PC-3 (cell line): ENCODE data around the gene FAM117B. TPM values are rescaled to one million over a fixed set of nuclear protein-coding genes. Genes with fewer than 3 reads are reported as not detected.

ENCODE experiments used
- ATAC-seq: fragments of 200-7000 bp; cut with Tn5 transposase; 2 replicates; pipeline ENCODE4 v1.9.1; 2020; ENCODE audit warnings: mild to moderate bottlenecking, moderate library complexity
- BruUV-seq: library from RNA; stranded (reverse); fragments of 400-500 nt; replicated peaks from 2 replicates; lab custom pipeline; 2021; lab: Mats Ljungman, UMichigan
- CTCF ChIA-PET: fragments of 300-600 bp; sonication (Branson Sonifier 250); formaldehyde crosslinking; loops from one replicate; lab custom pipeline; 2022; ENCODE audit warnings: antibody characterized with exemption; lab: Charles Lee
- POLR2A ChIA-PET: fragments of 300-600 bp; sonication (Branson Sonifier 250); formaldehyde crosslinking; loops from one replicate; lab custom pipeline; 2022; ENCODE audit warnings: antibody characterized with exemption; ENCODE audit not compliant: unreplicated experiment; lab: Charles Lee
- DNase-seq: peaks from one replicate; pipeline ENCODE4 v3.0.0-alpha.2; 2015
- H2AFZ ChIP-seq: fragments of 300-600 bp; sonication (generic); 2 replicates; pipeline ENCODE4 v1.6.0; 2016; ENCODE audit warnings: antibody characterized with exemption, low read length
- H3F3A ChIP-seq: fragments of 300-600 bp; sonication (generic); one replicate; pipeline ENCODE4 v1.6.0; 2017; ENCODE audit warnings: antibody characterized with exemption, low read length, control low read depth, mild to moderate bottlenecking; ENCODE audit not compliant: unreplicated experiment
- H3K27ac ChIP-seq: fragments of 300-600 bp; sonication (generic); 2 replicates; pipeline ENCODE4 v1.5.1; 2016; ENCODE audit warnings: mild to moderate bottlenecking, low read length
- H3K27me3 ChIP-seq: fragments of 300-600 bp; sonication (generic); 2 replicates; pipeline ENCODE4 v1.6.1; 2016; ENCODE audit warnings: low read length, mixed read lengths
- H3K36me3 ChIP-seq: fragments of 300-600 bp; sonication (generic); 2 replicates; pipeline ENCODE4 v1.6.1; 2016; ENCODE audit warnings: low read depth, mixed run types, low read length, mixed read lengths
- H3K4me1 ChIP-seq: fragments of 300-600 bp; sonication (generic); 2 replicates; pipeline ENCODE4 v1.5.1; 2016; ENCODE audit warnings: low read length; ENCODE audit not compliant: insufficient read depth
- H3K4me2 ChIP-seq: fragments of 300-600 bp; sonication (generic); 2 replicates; pipeline ENCODE4 v1.6.0; 2016; ENCODE audit warnings: low read length
- H3K4me3 ChIP-seq: fragments of 300-600 bp; sonication (generic); 2 replicates; pipeline ENCODE4 v1.5.1; 2016; ENCODE audit warnings: mild to moderate bottlenecking, low read length, mixed read lengths
- H3K79me2 ChIP-seq: fragments of 300-600 bp; sonication (generic); 2 replicates; pipeline ENCODE4 v1.6.1; 2017; ENCODE audit warnings: low read length, mixed read lengths
- H3K9ac ChIP-seq: fragments of 300-600 bp; sonication (generic); 2 replicates; pipeline ENCODE4 v1.6.0; 2016; ENCODE audit warnings: mild to moderate bottlenecking, low read length
- H3K9me2 ChIP-seq: fragments of 300-600 bp; sonication (generic); replicated peaks from 2 replicates; pipeline ENCODE4 v1.6.1; 2016; ENCODE audit warnings: mixed run types, low read length, mixed read lengths
- H3K9me3 ChIP-seq: fragments of 300-600 bp; sonication (generic); 2 replicates; pipeline ENCODE4 v1.6.1; 2016; ENCODE audit warnings: low read length, mixed read lengths
- H4K20me1 ChIP-seq: fragments of 300-600 bp; sonication (generic); 2 replicates; pipeline ENCODE4 v1.6.1; 2016; ENCODE audit warnings: low read length, mixed read lengths
- EZH2 ChIP-seq: fragments of 300-600 bp; sonication (generic); IDR thresholded peaks from one replicate; pipeline ENCODE4 v1.6.1; 2017; ENCODE audit warnings: antibody characterized with exemption, mild to moderate bottlenecking, low read length; ENCODE audit not compliant: unreplicated experiment
- EZH2phosphoT487 ChIP-seq: fragments of 300-600 bp; sonication (generic); IDR thresholded peaks from 2 replicates; pipeline ENCODE4 v1.6.1; 2018; ENCODE audit warnings: mild to moderate bottlenecking, antibody characterized with exemption, low read length, borderline replicate concordance
- intact Hi-C: fragments of 100-400 bp; cut with micrococcal nuclease; formaldehyde crosslinking; loops from 2 replicates; pipeline ENCODE4 v1.9.0; 2023
- total RNA-seq: library from RNA; depleted of rRNA; stranded (reverse); fragments of >200 nt; gene quantifications from 2 replicates; pipeline ENCODE4 v1.2.3, GENCODE V29; 2014
- TF ChIP-seq, protein P1 (sequence below): fragments of 300-600 bp; sonication (generic); conservative IDR thresholded peaks from 2 replicates; pipeline ENCODE4 v1.5.1; 2017; ENCODE audit warnings: antibody characterized with exemption, low read depth, mild to moderate bottlenecking, low read length

Gene FAM117B
- total RNA-seq, 1 experiment from 2014 or later: 2.2 TPM

GRCh38 chr2:202754936-202755335 is 120.2 kb downstream of the FAM117B start:
- Histone ChIP-seq H3F3A (no peaks in the 10 kb centered on the region), H3K4me3 (no peak overlapping the region), H3K9ac (no peak overlapping the region), H3K4me1 (peaks cover 12% of the 10 kb centered on the region; the same call in 1 of the 2 replicates), H3K36me3 (no peaks in the 10 kb centered on the region), H3K9me2 (no peaks in the 10 kb centered on the region), H3K9me3 (no peaks in the 10 kb centered on the region), H2AFZ (no peak overlapping the region), H3K27ac (no peak overlapping the region), H3K27me3 (no peaks in the 10 kb centered on the region), H3K4me2 (no peak overlapping the region), H4K20me1 (no peaks in the 10 kb centered on the region), H3K79me2 (no peaks in the 10 kb centered on the region)
- CTCF ChIA-PET: no interaction called here
- ATAC-seq: peak; percentile 92
- peak; percentile 7 for DNase-seq
- TF ChIP-seq EZH2phosphoT487: no peak
- no peak for TF ChIP-seq EZH2
- TF ChIP-seq, protein P1, sequence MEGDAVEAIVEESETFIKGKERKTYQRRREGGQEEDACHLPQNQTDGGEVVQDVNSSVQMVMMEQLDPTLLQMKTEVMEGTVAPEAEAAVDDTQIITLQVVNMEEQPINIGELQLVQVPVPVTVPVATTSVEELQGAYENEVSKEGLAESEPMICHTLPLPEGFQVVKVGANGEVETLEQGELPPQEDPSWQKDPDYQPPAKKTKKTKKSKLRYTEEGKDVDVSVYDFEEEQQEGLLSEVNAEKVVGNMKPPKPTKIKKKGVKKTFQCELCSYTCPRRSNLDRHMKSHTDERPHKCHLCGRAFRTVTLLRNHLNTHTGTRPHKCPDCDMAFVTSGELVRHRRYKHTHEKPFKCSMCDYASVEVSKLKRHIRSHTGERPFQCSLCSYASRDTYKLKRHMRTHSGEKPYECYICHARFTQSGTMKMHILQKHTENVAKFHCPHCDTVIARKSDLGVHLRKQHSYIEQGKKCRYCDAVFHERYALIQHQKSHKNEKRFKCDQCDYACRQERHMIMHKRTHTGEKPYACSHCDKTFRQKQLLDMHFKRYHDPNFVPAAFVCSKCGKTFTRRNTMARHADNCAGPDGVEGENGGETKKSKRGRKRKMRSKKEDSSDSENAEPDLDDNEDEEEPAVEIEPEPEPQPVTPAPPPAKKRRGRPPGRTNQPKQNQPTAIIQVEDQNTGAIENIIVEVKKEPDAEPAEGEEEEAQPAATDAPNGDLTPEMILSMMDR: no peak
- intact Hi-C loops: loop anchor here (2.0 kb wide), 1 partner anchor 26 kb away; no protein-coding TSS in a partner anchor
- no TSS peak for BruUV-seq
- POLR2A ChIA-PET: no interaction called here

- TF ChIP-seq EZH2 (no peak), EZH2phosphoT487 (no peak)
- TF ChIP-seq, protein P1: no peak
- Histone ChIP-seq H2AFZ (no peak overlapping the region), H3K27ac (no peak overlapping the region), H3K27me3 (no peaks in the 10 kb centered on the region), H3K4me1 (peaks cover 12% of the 10 kb centered on the region; the same call in 1 of the 2 replicates), H3F3A (no peaks in the 10 kb centered on the region), H3K9me3 (no peaks in the 10 kb centered on the region), H3K79me2 (no peaks in the 10 kb centered on the region), H3K4me3 (no peak overlapping the region), H3K36me3 (no peaks in the 10 kb centered on the region), H4K20me1 (no peaks in the 10 kb centered on the region), H3K9ac (no peak overlapping the region), H3K4me2 (no peak overlapping the region), H3K9me2 (no peaks in the 10 kb centered on the region)
- CTCF ChIA-PET: no interaction called here
- DNase-seq (no peak), ATAC-seq (no peak)
- no TSS peak for BruUV-seq
- POLR2A ChIA-PET: no interaction called here
- intact Hi-C loops: no loop called here
Measured at GRCh38 chr2:202756598-202756997, 121.8 kb downstream of the FAM117B start.

GRCh38 chr2:202757339-202757738 is 122.6 kb downstream of the FAM117B start:
- H3K9me3 ChIP-seq: no peaks in the 10 kb centered on the region
- H3K4me2 ChIP-seq: no peak overlapping the region
- DNase-seq: no peak
- BruUV-seq: no TSS peak
- no peaks in the 10 kb centered on the region for H3F3A ChIP-seq
- no peaks in the 10 kb centered on the region for H3K36me3 ChIP-seq
- no peak overlapping the region for H2AFZ ChIP-seq
- H3K27ac ChIP-seq: no peak overlapping the region
- H4K20me1 ChIP-seq: no peaks in the 10 kb centered on the region
- H3K9me2 ChIP-seq: no peaks in the 10 kb centered on the region
- H3K9ac ChIP-seq: no peak overlapping the region
- intact Hi-C loops: no loop called here
- TF ChIP-seq, protein P1: no peak
- H3K79me2 ChIP-seq: no peaks in the 10 kb centered on the region
- H3K4me1 ChIP-seq: peaks cover 12% of the 10 kb centered on the region; the same call in 1 of the 2 replicates
- ChIA-PET POLR2A (interaction anchor here (0.7 kb wide), 1 partner anchor 70 kb away, joined by 4 read pairs; no protein-coding TSS in a partner anchor), CTCF (no interaction called here)
- H3K27me3 ChIP-seq: no peaks in the 10 kb centered on the region
- no peak for ATAC-seq
- H3K4me3 ChIP-seq: no peak overlapping the region
